Bronchial epithelial cell (primary cell): ENCODE data around the gene C19orf25. TPM values are rescaled to one million over a fixed set of nuclear protein-coding genes. Genes with fewer than 3 reads are reported as not detected.

Experiments used
- DNase-seq: peaks from one replicate; pipeline ENCODE4 v3.0.0-alpha.2; 2010; ENCODE audit warnings: low read depth
- FAIRE-seq: peaks from 2 replicates; lab custom pipeline; 2011; peaks lifted over from hg19 to GRCh38; lab: Jason Lieb, UNC
- H3K27me3 ChIP-seq: 2 replicates; pipeline ENCODE4 v1.5.1; 2011; ENCODE audit warnings: low read length; ENCODE audit not compliant: control insufficient read depth, insufficient read depth
- H3K36me3 ChIP-seq: 2 replicates; pipeline ENCODE4 v1.5.1; 2011; ENCODE audit warnings: low read length; ENCODE audit not compliant: control insufficient read depth, insufficient read depth
- H3K4me3 ChIP-seq: 2 replicates; pipeline ENCODE4 v1.5.1; 2011; ENCODE audit warnings: mild to moderate bottlenecking, low read depth, low read length, control low read depth
- CTCF ChIP-seq: IDR thresholded peaks from 2 replicates; pipeline ENCODE4 v1.5.1; 2011; ENCODE audit warnings: mild to moderate bottlenecking, moderate library complexity, low read length, control low read depth, inconsistent platforms; ENCODE audit not compliant: insufficient read depth, severe bottlenecking
- total RNA-seq: library from RNA; depleted of rRNA; stranded (reverse); fragments of >200 nt; gene quantifications from 2 replicates; pipeline ENCODE4 v1.2.1, GENCODE V29; 2014

C19orf25 gene
- 24.7 and 33.3 TPM in 2 replicates for total RNA-seq

- Histone ChIP-seq H3K27me3 (no peaks in the 10 kb centered on the region), H3K36me3 (peaks cover 4% of the 10 kb centered on the region), H3K4me3 (peak within 1 kb of the TSS; percentile 96)
- TF ChIP-seq CTCF, result no peak
- peak; percentile 81 for DNase-seq
- FAIRE-seq, result peak; percentile 81
Measured at GRCh38 chr19:1478934-1479707, at the start of gene C19orf25. TSS of gene C19orf25 (minus strand) at chr19:1479215. CDS start at chr19:1478903, 312 bp downstream.

GRCh38 chr19:1527650-1528309, 48.8 kb upstream of the C19orf25 start:
- no peak for FAIRE-seq
- TF ChIP-seq CTCF, result no peak
- Histone ChIP-seq H3K4me3 (no peak overlapping the region), H3K27me3 (peaks cover 12% of the 10 kb centered on the region), H3K36me3 (no peaks in the 10 kb centered on the region)
- no peak for DNase-seq

GRCh38 chr19:1526979-1527649, 48.1 kb upstream of the C19orf25 start:
- no peak for TF ChIP-seq CTCF
- peak; percentile 48 for DNase-seq
- no peaks in the 10 kb centered on the region for H3K36me3 ChIP-seq
- H3K27me3 ChIP-seq, result peaks cover 14% of the 10 kb centered on the region
- no peak for FAIRE-seq
- no peak overlapping the region for H3K4me3 ChIP-seq

- no peak for TF ChIP-seq CTCF
- H3K36me3 ChIP-seq, result no peaks in the 10 kb centered on the region
- FAIRE-seq (no peak), DNase-seq (no peak)
- peaks cover 14% of the 10 kb centered on the region for H3K27me3 ChIP-seq
- no peak overlapping the region for H3K4me3 ChIP-seq
Measured at GRCh38 chr19:1526066-1526778, 47.2 kb upstream of the C19orf25 start.

- peaks cover 14% of the 10 kb centered on the region for H3K27me3 ChIP-seq
- FAIRE-seq, result no peak
- H3K36me3 ChIP-seq, result no peaks in the 10 kb centered on the region
- H3K4me3 ChIP-seq, result no peak overlapping the region
- no peak for DNase-seq
- no peak for TF ChIP-seq CTCF
Measured at GRCh38 chr19:1525343-1525742, 46.3 kb upstream of the C19orf25 start.
